HG03442 (cell line): ENCODE results near the gene ARHGAP27.
A peak's percentile ranks its signal among the peaks of the same experiment; 100 is the strongest.
"Not testable (repeated sequence)": the region's sequence is repeated elsewhere in the genome, so short reads cannot be mapped to it uniquely, and the experiment has no call there.

ENCODE experiments used
- ATAC-seq: cut with Tn5 transposase; IDR thresholded peaks from one replicate; pipeline ENCODE4 v1.9.1; 2021; ENCODE audit warnings: mild to moderate bottlenecking, moderate library complexity; ENCODE audit not compliant: unreplicated experiment

ARHGAP27 gene

GRCh38 chr17:45432405-45433158, at the start of gene ARHGAP27:
Gene ARHGAP27 (minus strand): TSS chr17:45432870. CDS start chr17:45430279, 2,591 bp downstream.
- no peak for ATAC-seq

GRCh38 chr17:45482317-45482716, 49.6 kb upstream of the ARHGAP27 start:
- not testable (repeated sequence) for ATAC-seq

GRCh38 chr17:45475436-45475835, 42.8 kb upstream of the ARHGAP27 start:
- ATAC-seq = not testable (repeated sequence)

GRCh38 chr17:45472249-45472648, 39.6 kb upstream of the ARHGAP27 start:
- not testable (repeated sequence) for ATAC-seq

- ATAC-seq = not testable (repeated sequence)
Measured at GRCh38 chr17:45469204-45469563, 36.5 kb upstream of the ARHGAP27 start.

- ATAC-seq = not testable (repeated sequence)
Measured at GRCh38 chr17:45468293-45469203, 35.9 kb upstream of the ARHGAP27 start.

GRCh38 chr17:45461524-45462327, 29.1 kb upstream of the ARHGAP27 start:
- peak; percentile 85 for ATAC-seq

- not testable (repeated sequence) for ATAC-seq
Measured at GRCh38 chr17:45460422-45460821, 27.8 kb upstream of the ARHGAP27 start.

GRCh38 chr17:45454341-45454740, 21.7 kb upstream of the ARHGAP27 start:
- ATAC-seq = not testable (repeated sequence)

GRCh38 chr17:45453731-45454130, 21.1 kb upstream of the ARHGAP27 start:
- not testable (repeated sequence) for ATAC-seq

- ATAC-seq = not testable (repeated sequence)
Measured at GRCh38 chr17:45453225-45453534, 20.5 kb upstream of the ARHGAP27 start.

GRCh38 chr17:45452329-45453224, 19.9 kb upstream of the ARHGAP27 start:
- ATAC-seq = not testable (repeated sequence)

GRCh38 chr17:45451660-45452059, 19.0 kb upstream of the ARHGAP27 start:
- not testable (repeated sequence) for ATAC-seq

GRCh38 chr17:45451131-45451530, 18.5 kb upstream of the ARHGAP27 start:
- no peak for ATAC-seq

- not testable (repeated sequence) for ATAC-seq
Measured at GRCh38 chr17:45449708-45450329, 17.1 kb upstream of the ARHGAP27 start.

GRCh38 chr17:45449260-45449659, 16.6 kb upstream of the ARHGAP27 start:
- not testable (repeated sequence) for ATAC-seq

GRCh38 chr17:45448483-45448882, 15.8 kb upstream of the ARHGAP27 start:
- ATAC-seq = not testable (repeated sequence)

- not testable (repeated sequence) for ATAC-seq
Measured at GRCh38 chr17:45448066-45448465, 15.4 kb upstream of the ARHGAP27 start.

GRCh38 chr17:45447650-45448049, 15.0 kb upstream of the ARHGAP27 start:
- ATAC-seq = not testable (repeated sequence)
